ENCODE measurements around the gene FZD8. TPM values are rescaled to one million over a fixed set of nuclear protein-coding genes. Genes with fewer than 3 reads are reported as not detected.

Gene FZD8
- total RNA-seq, 1 experiment from 2014 or later = 50.5 TPM

GRCh38 chr10:35598379-35598778, 43.7 kb downstream of the FZD8 start:
- intact Hi-C loops (cut with micrococcal nuclease; ENCODE audit: unreplicated experiment) = loop anchor here (10.0 kb wide), 1 partner anchor 334 kb away; no protein-coding TSS in a partner anchor
- TF ChIP-seq EZH2 (IDR thresholded peaks at IDR 0.05; ENCODE audit: borderline replicate concordance, low read depth, low read length, poor library complexity, severe bottlenecking) (no peak), CTCF (conservative IDR thresholded peaks at IDR 0.05; ENCODE audit: low read depth, low read length) (peak; percentile 39; the same call in 1 of the 2 replicates)
- ChIA-PET POLR2A (ENCODE audit: low non-redundant PET) (no interaction called here), CTCF (no interaction called here)
- H3K27ac ChIP-seq (ENCODE audit: low read depth, low read length, poor library complexity, severe bottlenecking) = no peak overlapping the region
- no peak for DNase-seq (ENCODE audit: low spot score)
- no peak overlapping the region for H3K4me3 ChIP-seq (ENCODE audit: low read depth, low read length, poor library complexity, severe bottlenecking)
- no TSS peak for BruUV-seq (replicated peaks)
- no peaks in the 10 kb centered on the region for H3K36me3 ChIP-seq (ENCODE audit: insufficient read depth, low read length, poor library complexity, severe bottlenecking)
- H3K4me1 ChIP-seq (ENCODE audit: insufficient read depth, low read length, poor library complexity, severe bottlenecking) = peaks cover 9% of the 10 kb centered on the region
- no peaks in the 10 kb centered on the region for H3K27me3 ChIP-seq (replicated peaks; ENCODE audit: insufficient read depth, low read depth, low read length, poor library complexity)
- no peaks in the 10 kb centered on the region for H3K9me3 ChIP-seq (ENCODE audit: low read depth, low read length, poor library complexity, severe bottlenecking)

GRCh38 chr10:35595106-35595505, 47.0 kb downstream of the FZD8 start:
- no TSS peak for BruUV-seq (replicated peaks)
- no peaks in the 10 kb centered on the region for H3K36me3 ChIP-seq (ENCODE audit: insufficient read depth, low read length, poor library complexity, severe bottlenecking)
- peak overlapping the region; percentile 58 for H3K27ac ChIP-seq (ENCODE audit: low read depth, low read length, poor library complexity, severe bottlenecking)
- peak; percentile 67 for DNase-seq (ENCODE audit: low spot score)
- CTCF ChIA-PET = no interaction called here
- no peaks in the 10 kb centered on the region for H3K9me3 ChIP-seq (ENCODE audit: low read depth, low read length, poor library complexity, severe bottlenecking)
- TF ChIP-seq CTCF (conservative IDR thresholded peaks at IDR 0.05; ENCODE audit: low read depth, low read length) (no peak), EZH2 (IDR thresholded peaks at IDR 0.05; ENCODE audit: borderline replicate concordance, low read depth, low read length, poor library complexity, severe bottlenecking) (no peak)
- POLR2A ChIA-PET (ENCODE audit: low non-redundant PET) = no interaction called here
- intact Hi-C loops (cut with micrococcal nuclease; ENCODE audit: unreplicated experiment) = loop anchor here (10.0 kb wide), 1 partner anchor 330 kb away; no protein-coding TSS in a partner anchor
- H3K4me1 ChIP-seq (ENCODE audit: insufficient read depth, low read length, poor library complexity, severe bottlenecking) = peaks cover 9% of the 10 kb centered on the region
- no peak overlapping the region for H3K4me3 ChIP-seq (ENCODE audit: low read depth, low read length, poor library complexity, severe bottlenecking)
- no peaks in the 10 kb centered on the region for H3K27me3 ChIP-seq (replicated peaks; ENCODE audit: insufficient read depth, low read depth, low read length, poor library complexity)

GRCh38 chr10:35594115-35595079, 47.7 kb downstream of the FZD8 start:
- ChIA-PET POLR2A (ENCODE audit: low non-redundant PET) (no interaction called here), CTCF (no interaction called here)
- Histone ChIP-seq H3K27ac (ENCODE audit: low read depth, low read length, poor library complexity, severe bottlenecking) (peak overlapping the region; percentile 58), H3K36me3 (ENCODE audit: insufficient read depth, low read length, poor library complexity, severe bottlenecking) (no peaks in the 10 kb centered on the region), H3K4me1 (ENCODE audit: insufficient read depth, low read length, poor library complexity, severe bottlenecking) (peaks cover 9% of the 10 kb centered on the region), H3K27me3 (replicated peaks; ENCODE audit: insufficient read depth, low read depth, low read length, poor library complexity) (no peaks in the 10 kb centered on the region), H3K9me3 (ENCODE audit: low read depth, low read length, poor library complexity, severe bottlenecking) (no peaks in the 10 kb centered on the region), H3K4me3 (ENCODE audit: low read depth, low read length, poor library complexity, severe bottlenecking) (no peak overlapping the region)
- BruUV-seq (replicated peaks) = TSS peak; percentile 91
- DNase-seq (ENCODE audit: low spot score) = no peak
- TF ChIP-seq CTCF (conservative IDR thresholded peaks at IDR 0.05; ENCODE audit: low read depth, low read length) (no peak), EZH2 (IDR thresholded peaks at IDR 0.05; ENCODE audit: borderline replicate concordance, low read depth, low read length, poor library complexity, severe bottlenecking) (no peak)
- intact Hi-C loops (cut with micrococcal nuclease; ENCODE audit: unreplicated experiment) = loop anchor here (10.0 kb wide), 1 partner anchor 330 kb away; no protein-coding TSS in a partner anchor

Measured in A673 (cell line).